Epithelial cell of prostate (primary cell): ENCODE measurements around the gene PEX12.
"Not testable (repeated sequence)": the region's sequence is repeated elsewhere in the genome, so short reads cannot be mapped to it uniquely, and the experiment has no call there.

ENCODE experiments used
- DNase-seq: peaks from one replicate; pipeline ENCODE4 v3.0.0-alpha.2; 2011; ENCODE audit warnings: low read depth, low spot score
- H3K27ac ChIP-seq: fragments of 450-650 bp; 2 replicates; pipeline ENCODE4 v1.5.1; 2017; ENCODE audit warnings: mild to moderate bottlenecking

PEX12 gene

DNA sequence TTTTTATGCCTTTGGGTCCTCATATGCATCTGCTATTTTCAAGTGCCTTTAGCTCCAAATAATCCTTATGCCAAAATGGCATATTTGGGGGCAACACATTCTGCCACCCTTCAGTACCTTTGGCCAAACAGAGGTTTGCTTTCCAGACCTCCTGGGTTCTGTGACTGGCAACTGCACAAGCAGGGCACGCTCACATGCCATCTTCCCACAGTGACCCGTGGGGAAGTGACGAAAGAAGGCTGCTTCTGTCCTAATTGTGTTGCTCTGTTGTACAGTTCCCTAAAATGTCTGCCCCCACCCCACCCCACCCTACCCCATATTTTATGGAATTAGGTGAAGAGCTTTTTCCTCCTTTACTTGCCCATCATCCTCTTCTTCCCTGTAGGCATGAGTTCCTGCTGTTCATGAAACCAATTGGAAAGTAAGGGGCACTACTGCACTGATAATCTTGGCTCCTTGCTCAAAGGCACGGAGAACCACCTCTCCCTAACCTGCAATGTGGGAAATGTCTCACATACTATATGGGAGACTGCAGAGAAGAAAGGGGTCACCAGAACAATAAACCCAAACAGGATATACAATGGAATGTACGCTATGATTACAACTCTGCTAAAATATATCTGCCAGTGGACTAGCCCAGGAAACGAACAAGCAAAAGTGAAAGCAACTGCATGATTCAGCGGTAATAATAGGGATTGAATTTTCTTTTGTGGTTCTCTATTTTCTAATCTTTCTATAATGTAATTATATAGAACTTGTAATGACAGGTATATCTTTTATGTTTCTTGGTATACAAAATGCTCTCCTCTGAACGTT is 37.6 kb downstream of the PEX12 start:
- DNase-seq: no peak
- no peak overlapping the region for H3K27ac ChIP-seq

- no peak overlapping the region for H3K27ac ChIP-seq
- DNase-seq: no peak
Observed at GRCh38 chr17:35539659-35540026, 38.7 kb downstream of the PEX12 start.

DNA sequence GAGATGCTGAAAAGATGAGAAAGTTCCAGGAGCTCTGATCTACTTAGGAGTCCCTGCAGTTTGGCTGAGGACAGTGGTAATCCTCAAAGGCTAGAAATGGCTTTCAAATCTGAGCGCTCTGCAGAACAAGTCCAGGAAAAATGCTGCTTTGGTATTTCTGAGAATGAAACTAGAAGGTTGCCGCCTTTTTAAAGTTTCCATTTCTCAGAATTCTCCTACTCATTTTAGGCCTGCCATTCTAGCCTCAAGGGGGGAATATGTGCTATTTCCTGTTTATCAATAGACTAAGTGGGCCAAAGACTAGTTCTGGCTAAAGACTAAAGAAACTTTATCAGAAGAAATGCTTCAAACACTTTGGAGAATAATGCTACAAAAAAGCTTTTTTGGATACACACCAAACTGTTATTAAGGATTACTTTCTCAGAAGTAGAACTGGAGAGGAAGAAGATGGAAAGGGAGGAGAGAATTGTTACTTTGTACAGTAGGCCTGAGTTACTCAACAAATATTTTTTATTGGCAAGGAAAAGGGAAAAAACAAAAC is 40.7 kb downstream of the PEX12 start, which contains the start of gene SLFN12L:
Gene SLFN12L (minus strand): TSS at position 78 of the 541 bp plus-strand sequence. CDS start 15,314 bp downstream, outside the sequence.
- DNase-seq: no peak
- H3K27ac ChIP-seq: no peak within 1 kb of the TSS

DNA sequence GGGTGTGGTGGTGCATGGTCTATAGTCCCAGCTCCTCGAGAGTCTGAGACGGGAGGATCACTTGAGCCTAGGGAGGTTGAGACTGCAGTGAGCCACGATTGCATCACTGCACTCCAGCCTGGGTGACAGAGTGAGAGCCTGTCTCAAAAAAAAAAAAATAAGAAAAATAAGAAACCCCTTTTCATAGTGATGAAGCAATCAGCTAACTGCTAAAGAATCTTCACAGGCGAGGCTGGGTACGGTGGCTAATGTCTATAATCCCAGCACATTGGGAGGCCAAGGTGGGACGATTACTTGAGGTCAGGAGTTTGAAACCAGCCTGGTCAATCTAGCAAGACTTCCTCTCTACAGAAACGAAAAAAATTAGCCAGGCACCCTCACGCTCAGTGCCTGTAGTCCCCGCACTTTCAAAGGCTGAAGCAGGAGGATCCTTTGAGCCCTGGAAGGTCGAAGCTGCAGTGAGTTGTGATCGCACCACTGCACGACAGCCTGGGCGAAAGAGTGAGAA is 41.7 kb downstream of the PEX12 start:
- no peak overlapping the region for H3K27ac ChIP-seq
- no peak for DNase-seq

GRCh38 chr17:35535406-35535805 is 43.0 kb downstream of the PEX12 start:
- not testable (repeated sequence) for DNase-seq, H3K27ac ChIP-seq

DNA sequence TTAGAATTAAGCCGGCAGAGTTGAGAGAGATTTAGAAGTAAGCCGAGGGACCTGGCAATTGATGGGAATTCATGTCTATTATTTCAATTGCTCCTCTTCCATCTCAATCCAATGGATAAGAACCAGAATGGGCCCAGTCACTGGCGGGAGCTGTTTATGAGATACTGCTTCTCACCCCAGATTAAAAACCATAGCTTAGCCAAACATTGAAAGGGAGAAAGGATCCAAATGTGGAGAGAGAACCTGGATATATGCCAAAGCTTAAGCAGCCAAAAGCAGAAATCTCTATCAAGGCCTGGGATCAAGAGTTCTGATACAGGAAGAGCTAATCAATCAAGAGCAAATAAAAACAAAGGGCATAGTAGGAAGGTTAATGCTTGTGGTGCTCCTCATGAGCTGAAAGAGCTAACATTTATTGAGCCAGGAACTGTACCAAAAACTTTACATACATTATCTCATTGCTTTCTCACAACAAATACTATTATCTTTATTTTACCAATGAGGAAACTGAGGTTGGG is 43.7 kb downstream of the PEX12 start:
- no peak for DNase-seq
- no peak overlapping the region for H3K27ac ChIP-seq

- no peak for DNase-seq
- H3K27ac ChIP-seq: no peak overlapping the region
Observed at GRCh38 chr17:35531160-35531559, 47.2 kb downstream of the PEX12 start.

DNA sequence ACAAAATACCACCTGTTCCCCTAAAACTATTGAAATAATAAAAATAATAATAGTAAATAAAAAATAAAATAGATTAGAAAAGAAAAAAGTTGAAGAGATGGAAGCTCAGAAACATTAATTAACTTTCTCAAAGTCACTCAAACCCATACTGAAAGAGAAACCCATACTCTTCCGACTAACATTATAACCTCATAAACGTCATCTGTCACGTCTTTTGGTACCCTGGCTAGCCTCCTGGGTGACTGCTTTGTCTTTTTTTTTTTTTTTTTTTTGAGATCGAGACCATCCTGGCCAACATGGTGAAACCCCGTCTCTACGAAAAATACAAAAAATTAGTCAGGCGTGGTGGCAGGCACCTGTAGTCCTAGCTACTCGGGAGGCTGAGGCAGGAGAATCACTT is 48.5 kb downstream of the PEX12 start:
- DNase-seq: no peak
- no peak overlapping the region for H3K27ac ChIP-seq

GRCh38 chr17:35529326-35529725 is 49.0 kb downstream of the PEX12 start:
- not testable (repeated sequence) for H3K27ac ChIP-seq, DNase-seq
